Panc1 (cell line): ENCODE results near the gene MCM5. TPM values are rescaled to one million over a fixed set of nuclear protein-coding genes. Genes with fewer than 3 reads are reported as not detected.

Source experiments
- ATAC-seq: fragments of 200-7000 bp; cut with Tn5 transposase; 2 replicates; pipeline ENCODE4 v1.9.1; 2020; ENCODE audit warnings: mild to moderate bottlenecking, moderate library complexity
- BruUV-seq: library from RNA; stranded (reverse); fragments of 400-500 nt; replicated peaks from 2 replicates; lab custom pipeline; 2021; lab: Mats Ljungman, UMichigan
- CTCF ChIA-PET: fragments of 300-600 bp; sonication (Branson Sonifier 250); formaldehyde crosslinking; loops from one replicate; lab custom pipeline; 2022; ENCODE audit warnings: antibody characterized with exemption; lab: Charles Lee
- POLR2A ChIA-PET: fragments of 300-600 bp; sonication (Branson Sonifier 250); formaldehyde crosslinking; loops from one replicate; lab custom pipeline; 2022; ENCODE audit warnings: antibody characterized with exemption; lab: Charles Lee
- DNase-seq: peaks from one replicate; pipeline ENCODE4 v3.0.0-alpha.2; 2010; ENCODE audit warnings: low read depth, low spot score
- H3K27ac ChIP-seq: 2 replicates; pipeline ENCODE4 v1.5.1; 2011; ENCODE audit warnings: mild to moderate bottlenecking, low read length, inconsistent platforms
- H3K27me3 ChIP-seq: fragments of 200-500 bp; sonication (Bioruptor generic); 2 replicates; pipeline ENCODE4 v1.6.0; 2014; ENCODE audit warnings: low read length, inconsistent platforms; ENCODE audit not compliant: control insufficient read depth, insufficient read depth
- H3K36me3 ChIP-seq: fragments of 200-500 bp; sonication (Bioruptor generic); 2 replicates; pipeline ENCODE4 v1.5.1; 2014; ENCODE audit warnings: inconsistent platforms, mild to moderate bottlenecking, low read length, moderate library complexity; ENCODE audit not compliant: control insufficient read depth, insufficient read depth
- H3K4me1 ChIP-seq: 2 replicates; pipeline ENCODE4 v1.5.1; 2011; ENCODE audit warnings: inconsistent platforms, mild to moderate bottlenecking, low read length, moderate library complexity; ENCODE audit not compliant: control insufficient read depth, insufficient read depth
- H3K4me3 ChIP-seq, 2 experiments: 2 replicates each; pipeline ENCODE4 v1.5.1; 2011 to 2012; ENCODE audit warnings: low read depth in 2 of 2, low read length in 2 of 2, mild to moderate bottlenecking in 2 of 2, inconsistent platforms in 1 of 2, moderate library complexity in 1 of 2
- H3K9me3 ChIP-seq: fragments of 200-500 bp; sonication (Bioruptor generic); 2 replicates; pipeline ENCODE4 v1.5.1; 2014; ENCODE audit warnings: low read depth, mild to moderate bottlenecking, inconsistent platforms, low read length, moderate library complexity; ENCODE audit not compliant: control insufficient read depth, insufficient read depth
- CTCF ChIP-seq: fragments of 450-650 bp; IDR thresholded peaks from 2 replicates; pipeline ENCODE4 v1.5.1; 2017; ENCODE audit warnings: mild to moderate bottlenecking
- POLR2AphosphoS5 ChIP-seq: IDR thresholded peaks from 2 replicates; pipeline ENCODE4 v1.6.1; 2012; ENCODE audit warnings: mild to moderate bottlenecking, low read depth, low read length, moderate library complexity
- REST ChIP-seq, 2 experiments: IDR thresholded peaks; 2 replicates each; pipeline ENCODE4 v1.6.1; 2011 to 2012; ENCODE audit warnings: low read depth in 2 of 2, control low read depth in 1 of 2, low read length in 1 of 2, mild to moderate bottlenecking in 1 of 2, moderate library complexity in 1 of 2; ENCODE audit not compliant: insufficient read depth in 1 of 2
- SIN3A ChIP-seq: IDR thresholded peaks from 2 replicates; pipeline ENCODE4 v1.6.1; 2012; ENCODE audit warnings: low read depth, mild to moderate bottlenecking, low read length, moderate library complexity, borderline replicate concordance; ENCODE audit not compliant: insufficient read depth
- TCF7L2 ChIP-seq: IDR thresholded peaks from 2 replicates; pipeline ENCODE4 v1.6.1; 2011; ENCODE audit warnings: mild to moderate bottlenecking, low read depth, low read length, inconsistent platforms
- in situ Hi-C: cut with HindIII; loops from 2 replicates; pipeline ENCODE4 v1.10.0; 2016; ENCODE audit warnings: low sequenced_read_pairs, low pct_unique_long_range_greater_than_20kb
- intact Hi-C: fragments of 100-400 bp; cut with micrococcal nuclease; formaldehyde crosslinking; loops from one replicate; pipeline ENCODE4 v1.10.0; 2022; ENCODE audit not compliant: unreplicated experiment
- total RNA-seq: library from RNA; stranded (reverse); gene quantifications from one replicate; pipeline ENCODE4 v1.2.1, GENCODE V29; 2021; ENCODE audit not compliant: unreplicated experiment

The MCM5 gene
- total RNA-seq, 1 experiment from 2014 or later: 122 TPM

- POLR2A ChIA-PET: no interaction called here
These were observed 26.8 kb downstream of the MCM5 start for GRCh38 chr22:35426801-35427140.

GRCh38 chr22:35430897-35431322 is 31.0 kb downstream of the MCM5 start:
- in situ Hi-C loops: no loop called here
- no TSS peak for BruUV-seq

More at GRCh38 chr22:35426801-35427140, 26.8 kb downstream of the MCM5 start:
- BruUV-seq: no TSS peak
- H3K27me3 ChIP-seq: no peaks in the 10 kb centered on the region
- in situ Hi-C loops (no loop called here), intact Hi-C loops (no loop called here)
- H3K4me1 ChIP-seq: peaks cover 20% of the 10 kb centered on the region
- DNase-seq (no peak), ATAC-seq (peak; percentile 18; the same call in 1 of the 2 replicates)
- TF ChIP-seq CTCF: no peak
- no peak for TF ChIP-seq POLR2AphosphoS5
- TF ChIP-seq SIN3A: no peak
- no peak for TF ChIP-seq REST (IDR thresholded peaks at IDR 0.05; ENCODE audit: insufficient read depth in 1 of 2, low read depth in 2 of 2, low read length in 1 of 2)
- no peak for TF ChIP-seq TCF7L2
- no peak overlapping the region for H3K4me3 ChIP-seq
- no peaks in the 10 kb centered on the region for H3K36me3 ChIP-seq
- no peaks in the 10 kb centered on the region for H3K9me3 ChIP-seq
- CTCF ChIA-PET: interaction anchor here (0.7 kb wide), 2 partner anchors 221 to 251 kb away, joined by 3 to 4 read pairs; no protein-coding TSS in a partner anchor
- H3K27ac ChIP-seq: peak overlapping the region; percentile 63

More at GRCh38 chr22:35430897-35431322, 31.0 kb downstream of the MCM5 start:
- Histone ChIP-seq H3K4me1 (peaks cover 18% of the 10 kb centered on the region), H3K27me3 (no peaks in the 10 kb centered on the region), H3K9me3 (peaks cover 8% of the 10 kb centered on the region; the same call in 1 of the 2 replicates), H3K4me3 (no peak overlapping the region), H3K27ac (peak overlapping the region; percentile 89), H3K36me3 (no peaks in the 10 kb centered on the region)
- ATAC-seq: peak; percentile 96
- ChIA-PET POLR2A (no interaction called here), CTCF (interaction anchor here (0.8 to 2.2 kb wide), 5 partner anchors 80 to 196 kb away, joined by 3 to 10 read pairs (median 5); no protein-coding TSS in a partner anchor)
- intact Hi-C loops: loop anchor here (2.0 kb wide), 2 partner anchors 152 to 192 kb away; no protein-coding TSS in a partner anchor
- DNase-seq: peak; percentile 35
- TF ChIP-seq SIN3A (no peak), CTCF (peak; percentile 89), POLR2AphosphoS5 (peak; percentile 34; the same call in 1 of the 2 replicates), TCF7L2 (no peak)
